ENCODE data around the gene FOXRED1. TPM values are rescaled to one million over a fixed set of nuclear protein-coding genes. Genes with fewer than 3 reads are reported as not detected.

The FOXRED1 gene
- total and polyA plus RNA-seq, 9 of the 15 experiments (the other 6 are each of a cell fraction or from before 2014, with no cell fraction given): 14.1 to 94.4 (median 53.1) TPM

GRCh38 chr11:126303623-126304456 lies 34.9 kb downstream of the FOXRED1 start, which contains the start of gene DCPS (continued):
- TF ChIP-seq ZNF197 (CRISPR knock-in tag; IDR thresholded peaks at IDR 0.05; ENCODE audit: low read depth): no peak
- no peak for TF ChIP-seq KLF1 (tag; IDR thresholded peaks at IDR 0.05)
- no peak for TF ChIP-seq ESRRA (IDR thresholded peaks at IDR 0.05; ENCODE audit: borderline replicate concordance, low read depth)
- TF ChIP-seq ZBTB49 (CRISPR knock-in tag; IDR thresholded peaks at IDR 0.05; ENCODE audit: borderline replicate concordance): no peak
- TF ChIP-seq FOXA3 (CRISPR knock-in tag; conservative IDR thresholded peaks at IDR 0.05 in 1 of 2, IDR thresholded peaks at IDR 0.05 in 1 of 2): no peak
- TF ChIP-seq THAP7 (CRISPR knock-in tag; IDR thresholded peaks at IDR 0.05): peak; percentile 71; the same call in 1 of the 2 replicates
- TF ChIP-seq CBX8 (IDR thresholded peaks at IDR 0.05; ENCODE audit: borderline replicate concordance, extremely low read depth, low read depth, low read length, poor library complexity, severe bottlenecking): no peak
- 0 out of 2 replicates have a peak, but pooled peaks have one; percentile 13 for TF ChIP-seq HDGF (IDR thresholded peaks at IDR 0.05)
- no peak for TF ChIP-seq ZNF124 (CRISPR knock-in tag; IDR thresholded peaks at IDR 0.05)
- no peak for TF ChIP-seq ZNF140 (CRISPR knock-in tag; IDR thresholded peaks at IDR 0.05)
- no peak for TF ChIP-seq ZNF77 (CRISPR knock-in tag; IDR thresholded peaks at IDR 0.05)
- no peak for TF ChIP-seq SMAD2 (IDR thresholded peaks at IDR 0.05; ENCODE audit: low read depth, low read length)
- TF ChIP-seq FOXO4 (CRISPR knock-in tag; IDR thresholded peaks at IDR 0.05): no peak
- TF ChIP-seq ZNF76 (CRISPR knock-in tag; IDR thresholded peaks at IDR 0.05; ENCODE audit: borderline replicate concordance): no peak
- TF ChIP-seq SLC30A9 (CRISPR knock-in tag; IDR thresholded peaks at IDR 0.05): no peak
- TF ChIP-seq DDX20 (tag; IDR thresholded peaks at IDR 0.05; ENCODE audit: low read depth): no peak
- peak; percentile 90 for TF ChIP-seq TBP (optimal IDR thresholded peaks at IDR 0.05; ENCODE audit: low read depth, low read length)
- no peak for TF ChIP-seq GTF2F1 (IDR thresholded peaks at IDR 0.05; ENCODE audit: low read depth, low read length)
- TF ChIP-seq BACH1 (tag; IDR thresholded peaks at IDR 0.05): no peak
- TF ChIP-seq BCLAF1 (IDR thresholded peaks at IDR 0.05; ENCODE audit: borderline replicate concordance in 1 of 2, control insufficient read depth in 1 of 2, low read depth in 2 of 2, low read length in 1 of 2): no peak

Measured in K562 (cell line).